Right atrium auricular region (tissue), 2 donors: ENCODE data around the gene UBE2D3. TPM values are rescaled to one million over a fixed set of nuclear protein-coding genes. Genes with fewer than 3 reads are reported as not detected.

Experiments
- DNase-seq: peaks from one replicate; pipeline ENCODE4 v3.0.0-alpha.2; 2019; ENCODE audit warnings: low spot score
- H3K27ac ChIP-seq, 2 donors: fragments of 200-600 bp; sonication (generic); 1 replicate in 1 of 2; 2 replicates in 1 of 2; pipeline ENCODE4 v1.5.1; 2016 to 2019
- H3K27me3 ChIP-seq, 2 donors: fragments of 200-600 bp; sonication (generic); one replicate each; pipeline versions ENCODE4 v1.5.1 to v1.6.0; 2017 to 2019
- H3K36me3 ChIP-seq: fragments of 200-600 bp; sonication (generic); one replicate; pipeline ENCODE4 v1.5.1; 2016
- H3K4me1 ChIP-seq, 2 donors: fragments of 200-600 bp; sonication (generic); one replicate each; pipeline versions ENCODE4 v1.5.1 to v1.6.0; 2017 to 2019
- H3K4me3 ChIP-seq, 2 donors: fragments of 200-600 bp; sonication (generic); 1 replicate in 1 of 2; 2 replicates in 1 of 2; pipeline ENCODE4 v1.5.1; 2017 to 2019; ENCODE audit warnings: mild to moderate bottlenecking in 1 of 2, moderate library complexity in 1 of 2
- H3K9me3 ChIP-seq, 2 donors: fragments of 200-600 bp; sonication (generic); one replicate each; pipeline ENCODE4 v1.5.1; 2019
- total RNA-seq, 2 donors: library from RNA; depleted of rRNA; stranded (reverse); fragments of >200 nt; gene quantifications; one replicate each; pipeline ENCODE4 v1.1.0, GENCODE V29; 2016
- TF ChIP-seq, protein P1 (sequence below), 2 donors: fragments of 200-600 bp; sonication (generic); IDR thresholded peaks; one replicate each; pipeline ENCODE4 v1.5.1; 2019; ENCODE audit warnings: antibody characterized with exemption in 2 of 2

UBE2D3 gene
- total RNA-seq, 2 donors from 2014 or later: 288 to 322 TPM

GRCh38 chr4:102757681-102758080, 69.7 kb downstream of the UBE2D3 start:
- no peaks in the 10 kb centered on the region for H3K9me3 ChIP-seq
- TF ChIP-seq, protein P1, sequence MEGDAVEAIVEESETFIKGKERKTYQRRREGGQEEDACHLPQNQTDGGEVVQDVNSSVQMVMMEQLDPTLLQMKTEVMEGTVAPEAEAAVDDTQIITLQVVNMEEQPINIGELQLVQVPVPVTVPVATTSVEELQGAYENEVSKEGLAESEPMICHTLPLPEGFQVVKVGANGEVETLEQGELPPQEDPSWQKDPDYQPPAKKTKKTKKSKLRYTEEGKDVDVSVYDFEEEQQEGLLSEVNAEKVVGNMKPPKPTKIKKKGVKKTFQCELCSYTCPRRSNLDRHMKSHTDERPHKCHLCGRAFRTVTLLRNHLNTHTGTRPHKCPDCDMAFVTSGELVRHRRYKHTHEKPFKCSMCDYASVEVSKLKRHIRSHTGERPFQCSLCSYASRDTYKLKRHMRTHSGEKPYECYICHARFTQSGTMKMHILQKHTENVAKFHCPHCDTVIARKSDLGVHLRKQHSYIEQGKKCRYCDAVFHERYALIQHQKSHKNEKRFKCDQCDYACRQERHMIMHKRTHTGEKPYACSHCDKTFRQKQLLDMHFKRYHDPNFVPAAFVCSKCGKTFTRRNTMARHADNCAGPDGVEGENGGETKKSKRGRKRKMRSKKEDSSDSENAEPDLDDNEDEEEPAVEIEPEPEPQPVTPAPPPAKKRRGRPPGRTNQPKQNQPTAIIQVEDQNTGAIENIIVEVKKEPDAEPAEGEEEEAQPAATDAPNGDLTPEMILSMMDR (IDR thresholded peaks at IDR 0.05): no peak
- DNase-seq: no peak
- no peaks in the 10 kb centered on the region for H3K27me3 ChIP-seq
- H3K36me3 ChIP-seq: no peaks in the 10 kb centered on the region
- no peak overlapping the region for H3K27ac ChIP-seq
- H3K4me3 ChIP-seq: no peak overlapping the region
- peaks cover 0 to 24% of the 10 kb centered on the region in 2 donors for H3K4me1 ChIP-seq

DNA sequence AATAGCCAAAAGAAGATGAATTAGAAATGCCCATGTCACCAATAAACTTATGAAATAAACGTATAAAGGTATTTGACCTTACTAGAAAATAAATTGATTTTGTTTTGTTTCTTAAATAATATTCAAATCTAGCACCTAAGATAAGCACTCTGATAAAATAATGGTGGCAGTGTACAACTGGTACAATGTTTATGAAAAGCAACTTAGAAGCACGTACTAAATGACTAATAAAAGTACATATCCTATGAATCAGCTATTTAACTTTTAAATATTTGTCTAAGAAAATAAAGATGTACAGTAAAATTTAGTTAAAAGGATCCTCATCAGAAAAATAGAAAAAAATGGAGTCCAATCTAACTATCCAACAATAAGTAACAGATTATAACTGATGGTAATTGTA, 73.3 kb downstream of the UBE2D3 start:
- no peak overlapping the region for H3K27ac ChIP-seq
- DNase-seq: no peak
- no peak overlapping the region for H3K4me3 ChIP-seq
- H3K4me1 ChIP-seq: peaks cover 0 to 7% of the 10 kb centered on the region in 2 donors
- TF ChIP-seq, protein P1 (IDR thresholded peaks at IDR 0.05): no peak
- no peaks in the 10 kb centered on the region for H3K27me3 ChIP-seq
- H3K9me3 ChIP-seq: no peaks in the 10 kb centered on the region
- H3K36me3 ChIP-seq: no peaks in the 10 kb centered on the region

GRCh38 chr4:102751941-102752340, 75.4 kb downstream of the UBE2D3 start:
- H3K36me3 ChIP-seq: no peaks in the 10 kb centered on the region
- H3K9me3 ChIP-seq: no peaks in the 10 kb centered on the region
- no peaks in the 10 kb centered on the region for H3K4me1 ChIP-seq
- no peak for DNase-seq
- H3K4me3 ChIP-seq: no peak overlapping the region
- H3K27ac ChIP-seq: no peak overlapping the region
- TF ChIP-seq, protein P1 (IDR thresholded peaks at IDR 0.05): no peak
- no peaks in the 10 kb centered on the region for H3K27me3 ChIP-seq

Other genes starting within 250 kb of the UBE2D3 start
- 10 to 100 TPM; 26.9 to 41.6 TPM for gene MANBA, start 66.6 kb downstream of the UBE2D3 start, total RNA-seq
- gene CISD2, start 41.4 kb upstream of the UBE2D3 start, total RNA-seq: 10 to 100 TPM; 10.5 to 11.5 TPM
- gene SLC9B1, start 192.2 kb upstream of the UBE2D3 start, total RNA-seq: 1 to 10 TPM in 1 of 2 donors, not detected in 1; 3.3 TPM
- 1 to 10 TPM; 5.7 to 9.4 TPM for gene SLC9B2, start 249.2 kb upstream of the UBE2D3 start, total RNA-seq